SK-N-SH (cell line): ENCODE data around the gene TDRD5. TPM values are rescaled to one million over a fixed set of nuclear protein-coding genes. Genes with fewer than 3 reads are reported as not detected.

Source experiments
- CTCF ChIA-PET: fragments of 300-600, 350-600 bp; formaldehyde crosslinking; extraction: SDS; loops from one replicate; lab custom pipeline; 2021; lab: Yijun Ruan, JAX
- POLR2A ChIA-PET: fragments of 350-600 bp; sonication (Branson Sonifier 250); formaldehyde crosslinking; extraction: SDS; loops from one replicate; lab custom pipeline; 2020; ENCODE audit warnings: antibody characterized with exemption, inconsistent platforms; lab: Yijun Ruan, JAX
- DNase-seq: peaks from one replicate; pipeline ENCODE4 v3.0.0; 2012
- H2AFZ ChIP-seq: fragments of 200-600 bp; sonication (generic); 2 replicates; pipeline ENCODE4 v1.8.1; 2016; ENCODE audit warnings: antibody characterized with exemption, mild to moderate bottlenecking, low read depth
- H3F3A ChIP-seq: fragments of 200-600 bp; sonication (generic); replicated peaks from 2 replicates; pipeline ENCODE3; 2016; ENCODE audit warnings: antibody characterized with exemption, mild to moderate bottlenecking; ENCODE audit not compliant: insufficient read depth
- H3K27ac ChIP-seq, 2 experiments: fragments of 200-500 bp in 1 of 2; fragments of 200-600 bp in 1 of 2; sonication (Bioruptor generic) in 1 of 2; sonication (generic), shearing (Covaris generic) in 1 of 2; 2 replicates each; pipeline versions ENCODE4 v1.5.1 to v1.6.1; 2014 to 2016; ENCODE audit warnings: low read depth in 2 of 2, inconsistent platforms in 1 of 2, low read length in 1 of 2, mild to moderate bottlenecking in 1 of 2, mixed read lengths in 1 of 2
- H3K27me3 ChIP-seq: fragments of 200-600 bp; sonication (generic), shearing (Covaris generic); 2 replicates; pipeline ENCODE4 v1.6.1; 2016; ENCODE audit warnings: mixed run types; ENCODE audit not compliant: insufficient read depth
- H3K36me3 ChIP-seq, 2 experiments: fragments of 200-500 bp in 1 of 2; fragments of 200-600 bp in 1 of 2; sonication (Bioruptor generic) in 1 of 2; sonication (generic) in 1 of 2; replicated peaks in 1 of 2; 2 replicates each; pipeline versions ENCODE3 to v1.5.1; 2014 to 2016; ENCODE audit warnings: low read length in 1 of 2, mild to moderate bottlenecking in 1 of 2; ENCODE audit not compliant: insufficient read depth in 2 of 2, control insufficient read depth in 1 of 2
- H3K4me1 ChIP-seq, 2 experiments: fragments of 200-500 bp in 1 of 2; fragments of 200-600 bp in 1 of 2; sonication (Bioruptor generic) in 1 of 2; sonication (generic), shearing (Covaris generic) in 1 of 2; 2 replicates each; pipeline versions ENCODE4 v1.5.1 to v1.6.1; 2014 to 2016; ENCODE audit warnings: low read depth in 1 of 2, low read length in 1 of 2, mixed run types in 1 of 2; ENCODE audit not compliant: insufficient read depth in 2 of 2, control insufficient read depth in 1 of 2
- H3K4me2 ChIP-seq: fragments of 200-600 bp; sonication (generic), shearing (Covaris generic); 2 replicates; pipeline ENCODE4 v1.6.1; 2017; ENCODE audit warnings: mixed run types
- H3K4me3 ChIP-seq, 2 experiments: fragments of 200-500 bp in 1 of 2; fragments of 200-600 bp in 1 of 2; sonication (Bioruptor generic) in 1 of 2; sonication (generic), shearing (Covaris generic) in 1 of 2; 2 replicates each; pipeline versions ENCODE4 v1.5.1 to v1.8.1; 2014 to 2016; ENCODE audit warnings: low read depth in 2 of 2, inconsistent platforms in 1 of 2, low read length in 1 of 2, mild to moderate bottlenecking in 1 of 2, mixed read lengths in 1 of 2, moderate library complexity in 1 of 2
- H3K79me2 ChIP-seq: fragments of 200-600 bp; sonication (generic); 2 replicates; pipeline ENCODE4 v1.8.1; 2017; ENCODE audit warnings: mild to moderate bottlenecking; ENCODE audit not compliant: insufficient read depth
- H3K9ac ChIP-seq: fragments of 200-600 bp; sonication (generic); 2 replicates; pipeline ENCODE4 v1.6.1; 2017; ENCODE audit warnings: mixed run types
- H3K9me2 ChIP-seq: fragments of 200-600 bp; sonication (generic); 2 replicates; pipeline ENCODE4 v1.6.1; 2017; ENCODE audit warnings: mixed run types
- H3K9me3 ChIP-seq: fragments of 200-600 bp; sonication (generic); 2 replicates; pipeline ENCODE4 v1.6.1; 2017; ENCODE audit warnings: mixed run types, mild to moderate bottlenecking, moderate library complexity
- H4K20me1 ChIP-seq: fragments of 200-600 bp; sonication (generic); 2 replicates; pipeline ENCODE4 v1.6.1; 2017; ENCODE audit warnings: mild to moderate bottlenecking, mixed run types; ENCODE audit not compliant: insufficient read depth
- CHD2 ChIP-seq: fragments of 150-350 bp; IDR thresholded peaks from 2 replicates; pipeline ENCODE4 v1.6.1; 2018; ENCODE audit warnings: low read length; ENCODE audit not compliant: partially characterized antibody
- ELF1 ChIP-seq: IDR thresholded peaks from 2 replicates; pipeline ENCODE4 v1.4.0; 2012
- EP300 ChIP-seq, 2 experiments: IDR thresholded peaks; 2 replicates each; pipeline versions ENCODE4 v1.4.0 to v1.6.1; 2012; ENCODE audit warnings: borderline replicate concordance in 1 of 2, low read depth in 1 of 2, low read length in 1 of 2
- FOXM1 ChIP-seq: IDR thresholded peaks from 2 replicates; pipeline ENCODE4 v1.4.0; 2012; ENCODE audit warnings: low read depth, mild to moderate bottlenecking
- GATA2 ChIP-seq: sonication (generic); formaldehyde crosslinking; IDR thresholded peaks from 2 replicates; pipeline ENCODE4 v1.5.0; 2020; ENCODE audit warnings: mild to moderate bottlenecking, missing genetic modification reagents
- JUND ChIP-seq: IDR thresholded peaks from 2 replicates; pipeline ENCODE4 v1.4.0; 2012
- MAX ChIP-seq: IDR thresholded peaks from 2 replicates; pipeline ENCODE4 v1.4.0; 2012; ENCODE audit warnings: low read depth
- POLR2AphosphoS5 ChIP-seq: IDR thresholded peaks from 2 replicates; pipeline ENCODE4 v1.6.1; 2012; ENCODE audit warnings: low read depth, low read length
- RAD21 ChIP-seq: IDR thresholded peaks from 2 replicates; pipeline ENCODE4 v1.6.1; 2012; ENCODE audit warnings: mild to moderate bottlenecking, low read length
- REST ChIP-seq: IDR thresholded peaks from 2 replicates; pipeline ENCODE4 v1.6.1; 2012; ENCODE audit warnings: mild to moderate bottlenecking, low read depth, low read length, moderate library complexity
- RXRA ChIP-seq: IDR thresholded peaks from 2 replicates; pipeline ENCODE4 v1.4.0; 2012; ENCODE audit warnings: low read depth, mild to moderate bottlenecking, borderline replicate concordance
- SIN3A ChIP-seq: IDR thresholded peaks from 2 replicates; pipeline ENCODE4 v1.6.1; 2012; ENCODE audit warnings: low read depth, mild to moderate bottlenecking, low read length, moderate library complexity, borderline replicate concordance
- SMC3 ChIP-seq: IDR thresholded peaks from 2 replicates; pipeline ENCODE4 v1.6.1; 2012; ENCODE audit warnings: low read depth, low read length, improper control_type of control experiment
- TAF1 ChIP-seq: IDR thresholded peaks from 2 replicates; pipeline ENCODE4 v1.6.1; 2012; ENCODE audit warnings: low read depth, mild to moderate bottlenecking, low read length, moderate library complexity, borderline replicate concordance
- TCF12 ChIP-seq: IDR thresholded peaks from 2 replicates; pipeline ENCODE4 v1.4.0; 2012
- TEAD4 ChIP-seq: IDR thresholded peaks from 2 replicates; pipeline ENCODE4 v1.4.0; 2012; ENCODE audit warnings: mild to moderate bottlenecking, borderline replicate concordance; ENCODE audit not compliant: insufficient read depth
- USF1 ChIP-seq: IDR thresholded peaks from 2 replicates; pipeline ENCODE4 v1.4.0; 2012; ENCODE audit warnings: low read depth, borderline replicate concordance
- WGBS: methylation state at CpG from one replicate; pipeline ENCODE4 v1.1.6; 2017; ENCODE audit warnings: low lambda C conversion rate; 5-methylcytosine and 5-hydroxymethylcytosine counted together
- polyA plus RNA-seq, 3 experiments: library from polyadenylated mRNA; depleted of rRNA; stranded (reverse); fragments of >200 nt; gene quantifications; 2 replicates each; pipeline ENCODE4 v1.2.3, GENCODE V29; 2012

The TDRD5 gene
- polyA plus RNA-seq, 1 of the 3 experiments (the other 2 are of a cell fraction): not detected

GRCh38 chr1:179728271-179728670 is 136.6 kb downstream of the TDRD5 start:
- H3K27ac ChIP-seq: peak overlapping the region in 1 of 2 experiments; percentile 32; a peak in 2 of 4 replicates
- H3K9me2 ChIP-seq: no peaks in the 10 kb centered on the region
- 6% methylated on average over 2 of the region's 2 CpGs for WGBS
- peak; percentile 22 for DNase-seq
- H2AFZ ChIP-seq: no peak overlapping the region
- H3K4me3 ChIP-seq: no peak overlapping the region
- ChIA-PET POLR2A (interaction anchor here (1.3 to 1.5 kb wide), 2 partner anchors 17 to 54 kb away, joined by 4 to 5 read pairs; no protein-coding TSS in a partner anchor), CTCF (interaction anchor here (1.0 to 5.6 kb wide), 8 partner anchors 10 to 86 kb away, joined by 3 to 32 read pairs (median 14); partner anchors contain the start of gene FAM163A)
- no peaks in the 10 kb centered on the region for H4K20me1 ChIP-seq
- no peaks in the 10 kb centered on the region for H3K36me3 ChIP-seq
- peaks cover 11% of the 10 kb centered on the region; the same call in 1 of the 2 replicates for H3K27me3 ChIP-seq
- TF ChIP-seq POLR2AphosphoS5 (no peak), JUND (no peak), EP300 (IDR thresholded peaks at IDR 0.05; ENCODE audit: borderline replicate concordance in 1 of 2, low read depth in 1 of 2, low read length in 1 of 2) (peak in 1 of 2 experiments; percentile 53; a peak in 2 of 4 replicates), REST (no peak)
- H3F3A ChIP-seq: no peaks in the 10 kb centered on the region
- H3K4me2 ChIP-seq: no peak overlapping the region
- H3K4me1 ChIP-seq: peaks cover 0 to 11% of the 10 kb centered on the region in 2 experiments; a peak in 1 of 4 replicates
- no peaks in the 10 kb centered on the region for H3K9me3 ChIP-seq
- no peak overlapping the region for H3K9ac ChIP-seq
- H3K79me2 ChIP-seq: no peaks in the 10 kb centered on the region

- TF ChIP-seq ELF1: no peak
- TF ChIP-seq TAF1: no peak
- no peak for TF ChIP-seq SIN3A
- no peak for TF ChIP-seq USF1
- no peak for TF ChIP-seq POLR2AphosphoS5
- TF ChIP-seq EP300 (IDR thresholded peaks at IDR 0.05; ENCODE audit: borderline replicate concordance in 1 of 2, low read depth in 1 of 2, low read length in 1 of 2): no peak
- TF ChIP-seq TEAD4: no peak
- TF ChIP-seq FOXM1: no peak
- no peak for TF ChIP-seq RAD21
- no peak for TF ChIP-seq RXRA
- no peak for TF ChIP-seq TCF12
- no peak for TF ChIP-seq MAX
- no peak for TF ChIP-seq CHD2
- TF ChIP-seq GATA2 (CRISPR knock-in tag): no peak
- no peak for TF ChIP-seq SMC3
- no peaks in the 10 kb centered on the region for H4K20me1 ChIP-seq
- no peak overlapping the region for H3K27ac ChIP-seq
- H3K27me3 ChIP-seq: peaks cover 11% of the 10 kb centered on the region; the same call in 1 of the 2 replicates
- CTCF ChIA-PET: interaction anchor here (1.0 to 5.6 kb wide), 5 partner anchors 8 to 85 kb away, joined by 3 to 32 read pairs (median 4); no protein-coding TSS in a partner anchor
- H3K36me3 ChIP-seq: no peaks in the 10 kb centered on the region
- POLR2A ChIA-PET: interaction anchor here (1.2 kb wide), 1 partner anchor 13 kb away, joined by 3 read pairs; the partner anchor contains the start of gene FAM163A
- peaks cover 0 to 11% of the 10 kb centered on the region in 2 experiments; a peak in 1 of 4 replicates for H3K4me1 ChIP-seq
- no peak overlapping the region for H2AFZ ChIP-seq
- WGBS: 34% methylated on average over 4 of the region's 4 CpGs
- no peaks in the 10 kb centered on the region for H3K9me2 ChIP-seq
- H3K4me2 ChIP-seq: no peak overlapping the region
- no peaks in the 10 kb centered on the region for H3K79me2 ChIP-seq
- H3K9ac ChIP-seq: no peak overlapping the region
- no peaks in the 10 kb centered on the region for H3F3A ChIP-seq
- H3K4me3 ChIP-seq: no peak overlapping the region
- no peak for DNase-seq
- H3K9me3 ChIP-seq: no peaks in the 10 kb centered on the region
Observed at GRCh38 chr1:179729881-179730280, 138.2 kb downstream of the TDRD5 start.
